Body of pancreas (tissue), 4 donors: ENCODE measurements around the gene VGF. TPM values are rescaled to one million over a fixed set of nuclear protein-coding genes. Genes with fewer than 3 reads are reported as not detected.

Source experiments
- ATAC-seq: fragments of 150-250 bp; one replicate; pipeline ENCODE4 v1.9.1; 2016
- DNase-seq, 4 donors: peaks; one replicate each; pipeline ENCODE4 v3.0.0-alpha.2; 2019
- H3K27ac ChIP-seq, 4 donors: fragments of 200-600 bp; sonication (generic); 1 replicate in 3 of 4; 2 replicates in 1 of 4; pipeline versions ENCODE4 v1.5.1 to v1.6.1; 2016 to 2019; ENCODE audit warnings: mild to moderate bottlenecking in 1 of 4, mixed read lengths in 1 of 4, moderate library complexity in 1 of 4
- H3K27me3 ChIP-seq, 2 donors: fragments of 200-600 bp; sonication (generic); one replicate each; pipeline ENCODE4 v1.6.0; 2016; ENCODE audit warnings: mild to moderate bottlenecking in 1 of 2
- H3K36me3 ChIP-seq, 2 donors: fragments of 200-600 bp; sonication (generic); replicated peaks in 1 of 2; 2 replicates each; pipeline ENCODE4 v1.5.1; 2016; ENCODE audit warnings: low read depth in 2 of 2; ENCODE audit not compliant: insufficient read depth in 1 of 2
- H3K4me1 ChIP-seq: fragments of 200-600 bp; sonication (generic); one replicate; pipeline ENCODE4 v1.6.0; 2016
- H3K4me3 ChIP-seq, 2 donors: fragments of 200-600 bp; sonication (generic); 1 replicate in 1 of 2; 2 replicates in 1 of 2; pipeline ENCODE4 v1.5.1; 2016 to 2019
- H3K9me3 ChIP-seq, 3 donors: fragments of 200-600 bp; sonication (generic); 1 replicate in 2 of 3; 2 replicates in 1 of 3; pipeline ENCODE4 v1.5.1; 2016
- POLR2A ChIP-seq, 3 donors: fragments of 450-650 bp; IDR thresholded peaks; one replicate each; pipeline ENCODE4 v1.6.1; 2016; ENCODE audit warnings: antibody characterized with exemption in 3 of 3, mild to moderate bottlenecking in 2 of 3
- WGBS, 2 donors: methylation state at CpG; one replicate each; pipeline ENCODE4 v1.1.5; 2017; 5-methylcytosine and 5-hydroxymethylcytosine counted together
- intact Hi-C: fragments of 100-400 bp; cut with DNase I; formaldehyde crosslinking; loops from one replicate; pipeline ENCODE4 v1.15.1; 2023
- total RNA-seq, 2 donors: library from RNA; depleted of rRNA; stranded (reverse); fragments of >200 nt; gene quantifications; one replicate each; pipeline ENCODE4 v1.1.0, GENCODE V29; 2016
- TF ChIP-seq, protein P1 (sequence below), 7 experiments: fragments of 450-650 bp in 4 of 7; fragments of 200-600 bp in 3 of 7; sonication (generic) in 3 of 7; IDR thresholded peaks; one replicate each; pipeline ENCODE4 v1.5.1; 2016 to 2019; ENCODE audit warnings: antibody characterized with exemption in 7 of 7

The VGF gene
- total RNA-seq, 2 donors from 2014 or later: 3.0 to 4.9 TPM

DNA sequence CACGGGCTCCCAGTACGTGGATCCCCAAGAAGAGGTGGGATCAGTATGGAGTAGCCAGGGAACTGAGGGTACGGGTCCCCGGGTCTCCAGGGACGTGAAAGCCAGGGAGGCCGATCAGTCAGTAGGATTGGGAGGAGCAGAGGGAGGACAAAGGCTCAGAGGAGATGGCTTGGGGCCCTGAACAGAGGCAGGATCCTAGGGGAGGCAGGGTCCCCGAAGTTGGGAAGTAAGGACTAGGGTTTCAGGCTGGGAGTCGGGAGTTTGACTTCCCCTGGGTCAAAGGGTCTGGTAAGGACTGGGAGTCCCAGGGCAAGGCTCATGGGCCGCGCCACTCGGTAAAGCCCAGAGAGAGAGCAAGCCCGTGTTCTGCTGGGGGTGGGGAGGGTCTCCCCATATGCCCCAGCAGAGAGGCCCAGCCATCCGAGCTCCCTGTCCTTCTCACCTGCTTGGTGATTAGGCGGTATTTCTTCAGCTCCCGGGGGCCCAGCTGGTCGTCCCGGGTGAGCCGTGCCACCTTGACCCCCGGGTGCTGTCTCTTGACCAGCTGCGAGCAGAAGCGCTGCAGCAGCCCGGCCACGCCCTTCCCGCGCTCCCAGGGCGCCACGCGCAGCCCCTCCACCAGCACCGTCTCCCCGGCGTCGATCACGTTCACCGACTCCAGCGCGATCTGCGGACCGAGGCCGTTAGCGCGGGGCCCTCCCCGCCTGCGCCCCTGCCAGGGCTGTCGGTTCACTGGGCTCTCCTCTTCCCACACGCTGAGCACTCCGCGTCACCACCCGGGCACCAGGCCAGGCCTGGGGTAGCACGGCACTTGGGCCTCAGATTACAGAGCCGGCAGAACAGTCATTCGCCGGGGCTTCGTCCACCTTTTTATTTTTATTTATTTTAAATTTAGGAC lies 7.7 kb upstream of the VGF start:
- no peaks in the 10 kb centered on the region for H3K9me3 ChIP-seq
- H3K36me3 ChIP-seq: no peaks in the 10 kb centered on the region
- ATAC-seq (peak; percentile 78), DNase-seq (peak; percentile 82 to 90 (median 88))
- H3K27ac ChIP-seq: no peak overlapping the region
- peak in 2 of 3 donors; percentile 8 to 17 for TF ChIP-seq POLR2A (IDR thresholded peaks at IDR 0.05)
- TF ChIP-seq, protein P1, sequence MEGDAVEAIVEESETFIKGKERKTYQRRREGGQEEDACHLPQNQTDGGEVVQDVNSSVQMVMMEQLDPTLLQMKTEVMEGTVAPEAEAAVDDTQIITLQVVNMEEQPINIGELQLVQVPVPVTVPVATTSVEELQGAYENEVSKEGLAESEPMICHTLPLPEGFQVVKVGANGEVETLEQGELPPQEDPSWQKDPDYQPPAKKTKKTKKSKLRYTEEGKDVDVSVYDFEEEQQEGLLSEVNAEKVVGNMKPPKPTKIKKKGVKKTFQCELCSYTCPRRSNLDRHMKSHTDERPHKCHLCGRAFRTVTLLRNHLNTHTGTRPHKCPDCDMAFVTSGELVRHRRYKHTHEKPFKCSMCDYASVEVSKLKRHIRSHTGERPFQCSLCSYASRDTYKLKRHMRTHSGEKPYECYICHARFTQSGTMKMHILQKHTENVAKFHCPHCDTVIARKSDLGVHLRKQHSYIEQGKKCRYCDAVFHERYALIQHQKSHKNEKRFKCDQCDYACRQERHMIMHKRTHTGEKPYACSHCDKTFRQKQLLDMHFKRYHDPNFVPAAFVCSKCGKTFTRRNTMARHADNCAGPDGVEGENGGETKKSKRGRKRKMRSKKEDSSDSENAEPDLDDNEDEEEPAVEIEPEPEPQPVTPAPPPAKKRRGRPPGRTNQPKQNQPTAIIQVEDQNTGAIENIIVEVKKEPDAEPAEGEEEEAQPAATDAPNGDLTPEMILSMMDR (IDR thresholded peaks at IDR 0.05): no peak
- peaks cover 38% of the 10 kb centered on the region for H3K4me1 ChIP-seq
- H3K4me3 ChIP-seq: no peak overlapping the region
- intact Hi-C loops: no loop called here
- 2 to 7% methylated on average over 29 to 53 of the region's 53 CpGs for WGBS, 2 donors
- peaks cover 0 to 74% of the 10 kb centered on the region in 2 donors for H3K27me3 ChIP-seq

DNA sequence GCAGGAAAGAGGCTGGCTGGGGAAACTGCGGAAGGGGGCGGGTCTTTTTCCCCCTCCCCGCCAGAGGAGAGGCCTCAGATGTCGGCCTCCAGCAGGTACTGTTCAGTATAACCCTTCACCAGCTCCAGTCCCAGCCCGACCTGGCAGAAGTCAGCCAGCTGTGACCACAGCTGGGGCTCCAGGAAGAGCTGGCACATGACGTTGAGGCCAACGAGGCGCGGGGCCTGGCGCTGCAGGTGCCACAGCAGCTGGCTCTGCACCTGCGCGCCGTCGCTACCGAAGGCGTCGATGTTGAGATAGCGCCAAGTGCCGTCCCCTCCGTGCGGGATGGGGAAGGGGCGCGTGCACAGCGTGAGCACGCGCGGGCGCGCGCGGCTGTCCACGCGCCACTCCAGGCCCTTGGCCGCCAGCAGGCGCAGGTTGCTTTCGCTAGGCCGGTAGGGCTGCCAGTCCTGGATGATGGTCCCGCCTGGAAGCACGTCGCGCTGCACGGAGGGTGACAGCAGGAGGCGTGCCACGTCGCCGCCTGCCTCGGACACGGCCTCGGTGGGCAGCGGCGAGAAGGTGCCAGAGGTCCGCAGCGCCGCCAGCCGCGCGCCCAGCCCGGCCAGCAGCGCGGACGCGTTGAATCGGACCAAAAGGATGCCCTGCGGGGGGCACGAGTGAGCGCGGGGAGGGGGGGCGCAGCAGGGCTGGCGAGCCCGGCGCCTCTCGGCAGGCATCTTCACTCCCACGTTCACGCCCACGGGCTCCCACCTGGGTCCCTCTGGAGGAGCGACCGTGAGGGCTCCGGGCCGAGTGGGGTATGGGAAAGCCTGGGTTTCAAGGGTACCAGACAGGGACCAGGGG lies 6.9 kb upstream of the VGF start:
- 0 to 1% methylated on average over 3 to 78 of the region's 79 CpGs for WGBS, 2 donors
- intact Hi-C loops: no loop called here
- DNase-seq (peak in 3 of 4 donors; percentile 27 to 36 (median 34)), ATAC-seq (no peak)
- H3K27ac ChIP-seq: no peak overlapping the region
- TF ChIP-seq, protein P1 (IDR thresholded peaks at IDR 0.05): no peak
- TF ChIP-seq POLR2A (IDR thresholded peaks at IDR 0.05): no peak
- no peaks in the 10 kb centered on the region for H3K36me3 ChIP-seq
- no peaks in the 10 kb centered on the region for H3K9me3 ChIP-seq
- H3K27me3 ChIP-seq: peaks cover 0 to 71% of the 10 kb centered on the region in 2 donors
- peaks cover 38% of the 10 kb centered on the region for H3K4me1 ChIP-seq
- H3K4me3 ChIP-seq: no peak overlapping the region

DNA sequence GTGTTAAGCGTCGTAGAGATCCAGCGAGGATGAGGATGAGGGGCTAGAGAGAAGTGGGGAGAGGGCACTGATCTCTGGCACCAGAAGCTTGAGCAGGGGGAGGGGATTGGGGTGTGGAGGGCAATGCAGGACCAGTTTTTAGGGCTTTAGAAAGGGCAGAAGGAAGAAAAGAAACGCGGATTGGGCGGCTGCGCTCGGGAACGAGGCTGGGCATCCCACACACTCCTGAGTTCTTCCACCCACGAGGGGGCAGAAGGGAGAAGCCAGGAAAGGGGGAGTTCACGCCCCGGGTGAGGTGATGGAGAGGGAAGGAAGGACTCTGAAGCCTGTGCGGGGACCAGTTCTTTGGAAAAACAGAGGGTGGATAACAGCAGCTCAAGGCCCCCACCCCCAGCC lies 6.1 kb upstream of the VGF start:
- H3K27me3 ChIP-seq: peaks cover 0 to 69% of the 10 kb centered on the region in 2 donors
- peaks cover 38% of the 10 kb centered on the region for H3K4me1 ChIP-seq
- no peak overlapping the region for H3K27ac ChIP-seq
- H3K4me3 ChIP-seq: no peak overlapping the region
- no peaks in the 10 kb centered on the region for H3K36me3 ChIP-seq
- intact Hi-C loops: no loop called here
- no peaks in the 10 kb centered on the region for H3K9me3 ChIP-seq
- no peak for TF ChIP-seq POLR2A (IDR thresholded peaks at IDR 0.05)
- TF ChIP-seq, protein P1 (IDR thresholded peaks at IDR 0.05): peak in 1 of 7 experiments; percentile 4
- DNase-seq (no peak), ATAC-seq (no peak)
- 2 to 3% methylated on average over 13 of the region's 13 CpGs for WGBS, 2 donors

DNA sequence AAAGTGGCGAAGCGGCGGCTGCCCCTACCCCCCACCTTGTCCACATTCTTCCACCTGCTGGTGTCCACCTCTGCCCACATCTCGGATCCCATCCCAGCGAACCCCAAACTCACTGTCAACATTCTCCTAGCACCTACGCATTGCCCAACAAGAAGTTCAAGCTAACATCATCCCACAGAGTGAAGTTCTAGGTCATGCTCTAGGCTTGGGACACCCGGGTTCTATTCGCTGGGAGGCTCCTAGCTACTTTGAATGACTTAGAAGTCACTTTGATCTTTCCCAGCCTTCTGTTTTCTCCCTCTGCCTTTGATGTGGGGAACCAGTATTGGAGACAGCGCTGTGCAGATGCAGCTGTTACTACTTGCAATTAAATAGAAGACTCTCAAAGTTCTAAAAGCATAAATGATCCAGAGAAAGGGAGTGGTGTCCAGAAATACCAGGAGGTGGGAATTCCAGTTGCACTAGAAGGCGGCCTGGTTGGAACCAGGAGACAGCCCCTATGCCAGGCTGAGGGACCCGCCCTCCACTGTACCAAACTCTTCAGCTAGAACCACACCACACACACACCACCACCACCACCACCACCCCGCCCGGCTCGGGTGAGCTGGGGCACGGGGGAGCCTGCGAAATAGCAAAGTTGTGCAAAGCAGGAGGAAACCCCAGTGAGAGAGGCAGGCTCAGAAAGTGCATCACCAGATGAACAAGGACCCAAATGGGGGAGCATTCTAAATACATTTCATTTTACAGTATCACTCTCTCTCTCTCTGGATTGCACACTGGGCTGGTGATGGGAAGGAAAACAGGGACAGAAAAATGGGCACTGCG lies 5.5 kb upstream of the VGF start:
- intact Hi-C loops: no loop called here
- no peaks in the 10 kb centered on the region for H3K9me3 ChIP-seq
- no peak overlapping the region for H3K27ac ChIP-seq
- DNase-seq: no peak
- peaks cover 0 to 68% of the 10 kb centered on the region in 2 donors for H3K27me3 ChIP-seq
- TF ChIP-seq, protein P1 (IDR thresholded peaks at IDR 0.05): no peak
- TF ChIP-seq POLR2A (IDR thresholded peaks at IDR 0.05): no peak
- no peak overlapping the region for H3K4me3 ChIP-seq
- 5 to 10% methylated on average over 17 of the region's 17 CpGs for WGBS, 2 donors
- peaks cover 41% of the 10 kb centered on the region for H3K4me1 ChIP-seq
- no peak for ATAC-seq
- no peaks in the 10 kb centered on the region for H3K36me3 ChIP-seq
